Hepatocyte (in vitro differentiated cells): ENCODE results near the gene SH2D7. TPM values are rescaled to one million over a fixed set of nuclear protein-coding genes. Genes with fewer than 3 reads are reported as not detected.

Source experiments
- DNase-seq: peaks from one replicate; pipeline ENCODE4 v3.0.0-alpha.2; 2016; ENCODE audit warnings: low spot score
- H2AFZ ChIP-seq: fragments of 200-600 bp; sonication (generic); 2 replicates; pipeline ENCODE4 v1.6.0; 2016; ENCODE audit warnings: antibody characterized with exemption, mild to moderate bottlenecking
- H3K27ac ChIP-seq: fragments of 200-600 bp; sonication (generic); 2 replicates; pipeline ENCODE4 v1.5.1; 2016; ENCODE audit warnings: mild to moderate bottlenecking
- H3K27me3 ChIP-seq: fragments of 200-600 bp; sonication (generic); 2 replicates; pipeline ENCODE4 v1.6.1; 2016
- H3K36me3 ChIP-seq: fragments of 200-600 bp; sonication (generic); replicated peaks from 2 replicates; pipeline ENCODE4 v1.5.1; 2016; ENCODE audit warnings: low read depth; ENCODE audit not compliant: insufficient read depth
- H3K4me1 ChIP-seq: fragments of 200-600 bp; sonication (generic); 2 replicates; pipeline ENCODE4 v1.5.1; 2016; ENCODE audit warnings: mild to moderate bottlenecking, moderate library complexity; ENCODE audit not compliant: insufficient read depth
- H3K4me2 ChIP-seq: fragments of 200-600 bp; sonication (generic); 2 replicates; pipeline ENCODE4 v1.6.0; 2016
- H3K4me3 ChIP-seq: fragments of 200-600 bp; sonication (generic); 2 replicates; pipeline ENCODE4 v1.5.1; 2016; ENCODE audit warnings: mild to moderate bottlenecking
- H3K79me2 ChIP-seq: fragments of 200-600 bp; sonication (generic); 2 replicates; pipeline ENCODE4 v1.6.0; 2017; ENCODE audit warnings: mild to moderate bottlenecking
- H3K9me2 ChIP-seq: fragments of 200-600 bp; sonication (generic); replicated peaks from 2 replicates; pipeline ENCODE4 v1.6.0; 2017; ENCODE audit warnings: mild to moderate bottlenecking; ENCODE audit not compliant: insufficient read depth
- H3K9me3 ChIP-seq: fragments of 200-600 bp; sonication (generic); 2 replicates; pipeline ENCODE4 v1.5.1; 2016; ENCODE audit warnings: low read depth, mild to moderate bottlenecking
- H4K20me1 ChIP-seq: fragments of 200-600 bp; sonication (generic); 2 replicates; pipeline ENCODE4 v1.6.0; 2016; ENCODE audit warnings: mild to moderate bottlenecking; ENCODE audit not compliant: insufficient read depth, poor library complexity, severe bottlenecking
- CTCF ChIP-seq: fragments of 200-600 bp; sonication (generic); IDR thresholded peaks from 2 replicates; pipeline ENCODE4 v1.5.1; 2016; ENCODE audit warnings: antibody characterized with exemption, mild to moderate bottlenecking; ENCODE audit not compliant: poor library complexity
- EZH2 ChIP-seq: fragments of 200-600 bp; sonication (generic); IDR thresholded peaks from 2 replicates; pipeline ENCODE4 v1.6.1; 2016; ENCODE audit warnings: antibody characterized with exemption, mild to moderate bottlenecking, borderline replicate concordance
- EZH2phosphoT487 ChIP-seq: fragments of 200-600 bp; sonication (generic); IDR thresholded peaks from one replicate; pipeline ENCODE4 v1.6.1; 2018; ENCODE audit warnings: antibody characterized with exemption, mild to moderate bottlenecking, low read depth, moderate library complexity; ENCODE audit not compliant: unreplicated experiment, severe bottlenecking
- WGBS: methylation state at CpG from one replicate; pipeline ENCODE4 v1.1.6; 2016; ENCODE audit warnings: low lambda C conversion rate; ENCODE audit errors: missing lambda C conversion rate; 5-methylcytosine and 5-hydroxymethylcytosine counted together
- polyA plus RNA-seq: library from polyadenylated mRNA; unstranded; fragments of >200 nt; fragmentation: Nextera tagmentation; extraction: Ambion mirVana; gene quantifications from 2 replicates; pipeline ENCODE4 v1.2.1, GENCODE V29; 2016
- total RNA-seq: library from RNA; depleted of rRNA; stranded (reverse); fragments of >200 nt; gene quantifications from 2 replicates; pipeline ENCODE4 v1.2.3, GENCODE V29; 2014

The SH2D7 gene
- total and polyA plus RNA-seq, 2 experiments from 2014 or later, result 0.22 TPM; not detected in 1

- Histone ChIP-seq H3K79me2 (peaks cover 88% of the 10 kb centered on the region), H3K36me3 (no peaks in the 10 kb centered on the region), H3K9me3 (no peaks in the 10 kb centered on the region), H2AFZ (no peak overlapping the region), H3K4me3 (no peak overlapping the region), H3K27ac (no peak overlapping the region), H4K20me1 (peaks cover 5% of the 10 kb centered on the region), H3K27me3 (no peaks in the 10 kb centered on the region), H3K9me2 (no peaks in the 10 kb centered on the region), H3K4me2 (no peak overlapping the region), H3K4me1 (peaks cover 73% of the 10 kb centered on the region)
- no peak for TF ChIP-seq EZH2phosphoT487
- DNase-seq, result no peak
- 100% methylated on average over 1 of the region's 1 CpG for WGBS
These were observed 37.4 kb upstream of the SH2D7 start for GRCh38 chr15:78054966-78055365.

- H3K9me2 ChIP-seq, result no peaks in the 10 kb centered on the region
- no peak overlapping the region for H2AFZ ChIP-seq
- H3K4me1 ChIP-seq, result peaks cover 63% of the 10 kb centered on the region
- H3K4me2 ChIP-seq, result peak overlapping the region; percentile 44
- 56% methylated on average over 2 of the region's 2 CpGs for WGBS
- H4K20me1 ChIP-seq, result peaks cover 5% of the 10 kb centered on the region
- no peaks in the 10 kb centered on the region for H3K27me3 ChIP-seq
- TF ChIP-seq CTCF (no peak), EZH2phosphoT487 (no peak), EZH2 (no peak)
- H3K79me2 ChIP-seq, result peaks cover 89% of the 10 kb centered on the region
- H3K36me3 ChIP-seq, result no peaks in the 10 kb centered on the region
- DNase-seq, result peak; percentile 53
- no peaks in the 10 kb centered on the region for H3K9me3 ChIP-seq
- no peak overlapping the region for H3K4me3 ChIP-seq
- H3K27ac ChIP-seq, result peak overlapping the region; percentile 69
These were observed 36.2 kb upstream of the SH2D7 start for GRCh38 chr15:78055919-78056713.

- H3K4me2 ChIP-seq, result no peak overlapping the region
- H2AFZ ChIP-seq, result no peak overlapping the region
- H3K4me1 ChIP-seq, result peaks cover 62% of the 10 kb centered on the region
- H3K9me3 ChIP-seq, result no peaks in the 10 kb centered on the region
- peaks cover 5% of the 10 kb centered on the region for H4K20me1 ChIP-seq
- WGBS, result 61% methylated on average over 2 of the region's 2 CpGs
- no peaks in the 10 kb centered on the region for H3K27me3 ChIP-seq
- TF ChIP-seq CTCF, result no peak
- no peak for TF ChIP-seq EZH2phosphoT487
- TF ChIP-seq EZH2, result no peak
- H3K36me3 ChIP-seq, result no peaks in the 10 kb centered on the region
- H3K27ac ChIP-seq, result peak overlapping the region; percentile 69
- peaks cover 93% of the 10 kb centered on the region for H3K79me2 ChIP-seq
- no peak overlapping the region for H3K4me3 ChIP-seq
- H3K9me2 ChIP-seq, result no peaks in the 10 kb centered on the region
- DNase-seq, result no peak
These were observed 35.6 kb upstream of the SH2D7 start for GRCh38 chr15:78056714-78057269.

- TF ChIP-seq EZH2 (no peak), CTCF (no peak), EZH2phosphoT487 (no peak)
- Histone ChIP-seq H2AFZ (no peak overlapping the region), H4K20me1 (peaks cover 5% of the 10 kb centered on the region), H3K9me2 (no peaks in the 10 kb centered on the region), H3K79me2 (peaks cover 99% of the 10 kb centered on the region), H3K27me3 (no peaks in the 10 kb centered on the region), H3K4me3 (no peak overlapping the region), H3K9me3 (no peaks in the 10 kb centered on the region), H3K27ac (peak overlapping the region; percentile 69), H3K4me1 (peaks cover 62% of the 10 kb centered on the region), H3K36me3 (no peaks in the 10 kb centered on the region), H3K4me2 (no peak overlapping the region)
- 84% methylated on average over 5 of the region's 5 CpGs for WGBS
- DNase-seq, result no peak
These were observed 34.6 kb upstream of the SH2D7 start for GRCh38 chr15:78057803-78058202.
